H1 (cell line): Measurements from ENCODE around the gene MAPK8IP3. TPM values are rescaled to one million over a fixed set of nuclear protein-coding genes. Genes with fewer than 3 reads are reported as not detected.

ENCODE experiments used
- CTCF ChIA-PET: fragments of 300-600 bp; sonication (Branson Sonifier 250); formaldehyde crosslinking; loops from one replicate; lab custom pipeline; 2021; ENCODE audit not compliant: partially characterized antibody; lab: Charles Lee
- POLR2A ChIA-PET: fragments of 300-600 bp; sonication (Branson Sonifier 250); formaldehyde crosslinking; loops from one replicate; lab custom pipeline; 2021; ENCODE audit warnings: inconsistent platforms; ENCODE audit not compliant: partially characterized antibody; lab: Charles Lee
- DNase-seq, 2 experiments: peaks; one replicate each; pipeline versions ENCODE4 v3.0.0 to v3.0.0-alpha.2; 2010 to 2022; ENCODE audit warnings: low spot score in 2 of 2, low read depth in 1 of 2, mixed read lengths in 1 of 2
- FAIRE-seq: peaks from 2 replicates; lab custom pipeline; 2011; peaks lifted over from hg19 to GRCh38; lab: Jason Lieb, UNC
- H2AFZ ChIP-seq: 2 replicates; pipeline ENCODE4 v1.8.1; 2012; ENCODE audit warnings: low read length, inconsistent platforms
- H2AK5ac ChIP-seq: 2 replicates; pipeline ENCODE4 v1.6.1; 2013; ENCODE audit warnings: low read depth, low read length
- H2BK120ac ChIP-seq: replicated peaks from 2 replicates; pipeline ENCODE3; 2013; ENCODE audit warnings: low read depth, low read length, inconsistent platforms
- H2BK12ac ChIP-seq: 2 replicates; pipeline ENCODE4 v1.6.1; 2013; ENCODE audit warnings: low read depth, low read length
- H2BK15ac ChIP-seq: 2 replicates; pipeline ENCODE4 v1.6.1; 2013; ENCODE audit warnings: low read length
- H2BK20ac ChIP-seq: 2 replicates; pipeline ENCODE4 v1.6.1; 2013; ENCODE audit warnings: low read length
- H2BK5ac ChIP-seq: 2 replicates; pipeline ENCODE4 v1.6.1; 2013; ENCODE audit warnings: low read depth, low read length
- H3K14ac ChIP-seq: 2 replicates; pipeline ENCODE4 v1.6.1; 2013; ENCODE audit warnings: inconsistent platforms; ENCODE audit not compliant: insufficient read length
- H3K18ac ChIP-seq: 2 replicates; pipeline ENCODE4 v1.6.1; 2013; ENCODE audit warnings: low read length; ENCODE audit errors: extremely low read depth
- H3K23ac ChIP-seq: 2 replicates; pipeline ENCODE4 v1.6.1; 2013; ENCODE audit warnings: inconsistent platforms; ENCODE audit not compliant: insufficient read length
- H3K23me2 ChIP-seq: 2 replicates; pipeline ENCODE4 v1.6.1; 2013; ENCODE audit warnings: low read depth, low read length
- H3K27ac ChIP-seq: 2 replicates; pipeline ENCODE4 v1.6.1; 2011; ENCODE audit warnings: low read depth, low read length, inconsistent platforms
- H3K27me3 ChIP-seq, 4 experiments: replicated peaks in 1 of 4; 1 replicate in 1 of 4; 2 replicates in 3 of 4; pipeline versions ENCODE4 v1.6.1 to v1.8.1; 2011 to 2013; ENCODE audit warnings: low read length in 3 of 4, mild to moderate bottlenecking in 3 of 4, inconsistent platforms in 2 of 4, mixed read lengths in 2 of 4, moderate library complexity in 1 of 4; ENCODE audit not compliant: control insufficient read depth in 3 of 4, insufficient read depth in 3 of 4; ENCODE audit errors: extremely low read depth in 1 of 4
- H3K36me3 ChIP-seq, 4 experiments: 2 replicates each; pipeline versions ENCODE4 v1.6.1 to v1.8.1; 2011 to 2013; ENCODE audit warnings: mild to moderate bottlenecking in 4 of 4, low read length in 3 of 4, moderate library complexity in 2 of 4, control low read depth in 1 of 4, inconsistent platforms in 1 of 4; ENCODE audit not compliant: insufficient read depth in 4 of 4, control insufficient read depth in 2 of 4
- H3K4ac ChIP-seq: replicated peaks from 2 replicates; pipeline ENCODE3; 2013; ENCODE audit warnings: low read length, low read depth, mixed read lengths, inconsistent platforms; ENCODE audit not compliant: insufficient read length
- H3K4me1 ChIP-seq, 4 experiments: replicated peaks in 1 of 4; 1 replicate in 1 of 4; 2 replicates in 3 of 4; pipeline versions ENCODE4 v1.6.1 to v1.8.1; 2011 to 2013; ENCODE audit warnings: low read length in 3 of 4, inconsistent platforms in 2 of 4, mixed read lengths in 1 of 4; ENCODE audit not compliant: insufficient read depth in 4 of 4, control insufficient read depth in 3 of 4
- H3K4me2 ChIP-seq, 2 experiments: 2 replicates each; pipeline versions ENCODE4 v1.6.1 to v1.8.1; 2011 to 2013; ENCODE audit warnings: low read depth in 2 of 2, low read length in 2 of 2, control low read depth in 1 of 2, inconsistent platforms in 1 of 2, mild to moderate bottlenecking in 1 of 2; ENCODE audit not compliant: insufficient read depth in 1 of 2
- H3K4me3 ChIP-seq, 4 experiments: fragments of 200-600, 300-600 bp in 1 of 4; sonication (generic), shearing (Covaris generic), sonication (Bioruptor Twin) in 1 of 4; 2 replicates each; pipeline versions ENCODE4 v1.5.1 to v1.8.1; 2011 to 2016; ENCODE audit warnings: low read length in 4 of 4, low read depth in 3 of 4, control low read depth in 2 of 4, inconsistent platforms in 2 of 4, mild to moderate bottlenecking in 2 of 4, mixed read lengths in 1 of 4, moderate library complexity in 1 of 4; ENCODE audit not compliant: insufficient read depth in 2 of 4; ENCODE audit errors: extremely low read depth in 1 of 4
- H3K56ac ChIP-seq: replicated peaks from 2 replicates; pipeline ENCODE3; 2013; ENCODE audit warnings: low read depth, mild to moderate bottlenecking, mixed read lengths, low read length, inconsistent platforms; ENCODE audit not compliant: insufficient read length
- H3K79me1 ChIP-seq: 2 replicates; pipeline ENCODE4 v1.6.1; 2013; ENCODE audit warnings: low read depth, low read length, control low read depth
- H3K79me2 ChIP-seq, 2 experiments: 2 replicates each; pipeline versions ENCODE4 v1.6.1 to v1.8.1; 2012 to 2013; ENCODE audit warnings: low read length in 2 of 2, mild to moderate bottlenecking in 2 of 2, inconsistent platforms in 1 of 2; ENCODE audit not compliant: insufficient read depth in 2 of 2, control insufficient read depth in 1 of 2
- H3K9ac ChIP-seq, 4 experiments: replicated peaks in 1 of 4; 1 replicate in 1 of 4; 2 replicates in 3 of 4; pipeline versions ENCODE4 v1.6.1 to v1.8.1; 2011 to 2013; ENCODE audit warnings: low read depth in 3 of 4, low read length in 3 of 4, control low read depth in 2 of 4, mild to moderate bottlenecking in 2 of 4, moderate library complexity in 2 of 4, inconsistent platforms in 1 of 4; ENCODE audit errors: extremely low read depth in 1 of 4
- H3K9me3 ChIP-seq, 2 experiments: 2 replicates each; pipeline versions ENCODE4 v1.6.1 to v1.8.1; 2012 to 2013; ENCODE audit warnings: mild to moderate bottlenecking in 2 of 2, moderate library complexity in 2 of 2, control low read depth in 1 of 2, inconsistent platforms in 1 of 2, low read depth in 1 of 2, low read length in 1 of 2, mixed read lengths in 1 of 2; ENCODE audit not compliant: insufficient read depth in 2 of 2
- H4K20me1 ChIP-seq, 2 experiments: replicated peaks in 1 of 2; 2 replicates each; pipeline versions ENCODE3 to v1.8.1; 2011 to 2013; ENCODE audit warnings: inconsistent platforms in 2 of 2, low read length in 2 of 2, mild to moderate bottlenecking in 1 of 2; ENCODE audit not compliant: insufficient read depth in 2 of 2, control insufficient read depth in 1 of 2
- H4K5ac ChIP-seq: 2 replicates; pipeline ENCODE4 v1.6.1; 2013; ENCODE audit warnings: low read length, low read depth, mixed read lengths, inconsistent platforms; ENCODE audit not compliant: insufficient read length
- H4K8ac ChIP-seq: 2 replicates; pipeline ENCODE4 v1.8.0; 2013; ENCODE audit warnings: mild to moderate bottlenecking, moderate library complexity, low read length, inconsistent platforms; ENCODE audit not compliant: insufficient read depth; ENCODE audit errors: extremely low read depth
- H4K91ac ChIP-seq: replicated peaks from 2 replicates; pipeline ENCODE3; 2013; ENCODE audit warnings: low read length, mixed read lengths, inconsistent platforms; ENCODE audit not compliant: insufficient read length
- ASH2L ChIP-seq: fragments of 200-600, 300-600 bp; sonication (generic); IDR thresholded peaks from one replicate; pipeline ENCODE4 v1.7.1; 2017; ENCODE audit warnings: low read length
- CBX8 ChIP-seq: fragments of 300-800, 300-1000 bp; sonication (generic); IDR thresholded peaks from 2 replicates; pipeline ENCODE4 v1.7.1; 2016; ENCODE audit warnings: low read depth, low read length, borderline replicate concordance
- CHD2 ChIP-seq: IDR thresholded peaks from 2 replicates; pipeline ENCODE4 v1.6.1; 2012; ENCODE audit warnings: low read length, improper control_type of control experiment
- E2F6 ChIP-seq: IDR thresholded peaks from 2 replicates; pipeline ENCODE4 v1.6.1; 2012; ENCODE audit warnings: inconsistent platforms
- EGR1 ChIP-seq: IDR thresholded peaks from 2 replicates; pipeline ENCODE4 v1.6.1; 2011; ENCODE audit warnings: low read depth, low read length, borderline replicate concordance
- HDAC6 ChIP-seq: IDR thresholded peaks from one replicate; pipeline ENCODE4 v1.7.1; 2012; ENCODE audit warnings: low read depth, mild to moderate bottlenecking, inconsistent platforms, low read length, moderate library complexity
- MAX ChIP-seq: IDR thresholded peaks from 2 replicates; pipeline ENCODE4 v1.6.1; 2012; ENCODE audit warnings: inconsistent platforms
- NRF1 ChIP-seq: IDR thresholded peaks from 2 replicates; pipeline ENCODE4 v1.6.1; 2011; ENCODE audit warnings: mild to moderate bottlenecking, low read depth, low read length, improper control_type of control experiment
- RNF2 ChIP-seq: fragments of 200-900, 300-1000 bp; sonication (generic); IDR thresholded peaks from 2 replicates; pipeline ENCODE4 v1.7.1; 2016; ENCODE audit warnings: borderline replicate concordance, low read depth, mild to moderate bottlenecking, antibody characterized with exemption, low read length; ENCODE audit not compliant: poor library complexity, severe bottlenecking; ENCODE audit errors: missing control alignments
- RXRA ChIP-seq: IDR thresholded peaks from 2 replicates; pipeline ENCODE4 v1.6.1; 2011; ENCODE audit warnings: low read depth, mild to moderate bottlenecking, low read length, moderate library complexity; ENCODE audit not compliant: insufficient read depth
- SP1 ChIP-seq: IDR thresholded peaks from 2 replicates; pipeline ENCODE4 v1.6.1; 2011; ENCODE audit warnings: low read depth, low read length
- SP2 ChIP-seq: IDR thresholded peaks from 2 replicates; pipeline ENCODE4 v1.6.1; 2012; ENCODE audit warnings: mild to moderate bottlenecking, low read length, inconsistent platforms
- TBP ChIP-seq: IDR thresholded peaks from 2 replicates; pipeline ENCODE4 v1.6.1; 2011; ENCODE audit warnings: low read depth, low read length, improper control_type of control experiment
- WGBS, 2 experiments: shearing (Covaris generic) in 1 of 2; methylation state at CpG; one replicate each; pipeline versions ENCODE4 v1.1.6 to v1.1.7; 2013 to 2015; ENCODE audit warnings: low lambda C conversion rate in 2 of 2, mixed read lengths in 2 of 2, inconsistent platforms in 1 of 2, low coverage in 1 of 2, missing lambda C conversion rate in 1 of 2; ENCODE audit not compliant: insufficient replicate concordance in 2 of 2, insufficient coverage in 1 of 2, insufficient read length in 1 of 2; ENCODE audit errors: extremely low coverage in 1 of 2, missing lambda C conversion rate in 1 of 2; 5-methylcytosine and 5-hydroxymethylcytosine counted together
- polyA plus RNA-seq, 7 experiments: library from polyadenylated mRNA; depleted of rRNA in 3 of 7; stranded (reverse) in 5 of 7; unstranded in 2 of 7; fragments of >200 nt in 5 of 7; fragments of 200-250 nt in 2 of 7; gene quantifications; 1 replicate in 5 of 7; 2 replicates in 1 of 7; 4 replicates in 1 of 7; pipeline versions ENCODE4 v1.2.1 to v1.2.3, GENCODE V29; 2011 to 2013; ENCODE audit warnings: missing spikeins in 2 of 7, mixed read lengths in 2 of 7
- total RNA-seq: library from RNA; stranded (reverse); fragmentation: NEBNext Ultra II Directional; extraction: Animal tissue kit (Norgen Biotek cat#: 25700); gene quantifications from 2 replicates; pipeline ENCODE4 v1.2.1, GENCODE V29; 2021

MAPK8IP3 gene
- total and polyA plus RNA-seq, 2 of the 8 experiments (the other 6 are each of a cell fraction or from before 2014, with no cell fraction given): 16.9 to 43.4 TPM

- Histone ChIP-seq H3K4me2 (no peak overlapping the region), H3K4me1 (no peaks in the 10 kb centered on the region; a peak in 2 of 7 replicates), H3K4me3 (no peak overlapping the region), H2AFZ (no peak overlapping the region), H3K79me2 (no peaks in the 10 kb centered on the region), H3K9ac (no peak overlapping the region), H3K27me3 (no peaks in the 10 kb centered on the region), H2BK120ac (no peak overlapping the region), H2AK5ac (no peak overlapping the region), H3K4ac (no peak overlapping the region), H3K27ac (no peak overlapping the region), H2BK12ac (no peak overlapping the region), H2BK5ac (no peak overlapping the region), H4K8ac (no peak overlapping the region; the same call in 1 of the 2 replicates), H4K5ac (no peak overlapping the region), H2BK15ac (no peak overlapping the region), H3K9me3 (peaks cover 3 to 5% of the 10 kb centered on the region in 2 experiments; a peak in 1 of 4 replicates), H3K23ac (no peak overlapping the region), H4K20me1 (peaks cover 0 to 2% of the 10 kb centered on the region in 2 experiments), H2BK20ac (no peak overlapping the region), H3K18ac (no peak overlapping the region), H3K79me1 (no peaks in the 10 kb centered on the region), H3K23me2 (no peaks in the 10 kb centered on the region), H3K56ac (no peak overlapping the region), H3K14ac (no peak overlapping the region), H3K36me3 (no peaks in the 10 kb centered on the region; a peak in 1 of 8 replicates), H4K91ac (no peak overlapping the region)
- FAIRE-seq (no peak), DNase-seq (no peak)
- WGBS, 2 experiments: 81% methylated on average over 27 of the region's 28 CpGs; no CpG with 5 or more reads in 1 of the 2 experiments
- CTCF ChIA-PET: no interaction called here
- POLR2A ChIA-PET: no interaction called here
- no peak for TF ChIP-seq ASH2L
- 0 out of 2 replicates have a peak, but pooled peaks have one; percentile 11 for TF ChIP-seq E2F6
- no peak for TF ChIP-seq CHD2
- no peak for TF ChIP-seq SP1
- no peak for TF ChIP-seq CBX8
- TF ChIP-seq NRF1: no peak
- TF ChIP-seq RXRA: no peak
- TF ChIP-seq HDAC6: no peak
- no peak for TF ChIP-seq SP2
- TF ChIP-seq RNF2: no peak
- peak; percentile 46 for TF ChIP-seq MAX
- TF ChIP-seq TBP: no peak
- TF ChIP-seq EGR1: no peak
Measured at GRCh38 chr16:1809281-1809801, 103.3 kb downstream of the MAPK8IP3 start.
